Peyer's patch (tissue), 4 donors: ENCODE measurements around the gene STAMBP. TPM values are rescaled to one million over a fixed set of nuclear protein-coding genes. Genes with fewer than 3 reads are reported as not detected.

Source experiments
- DNase-seq, 3 donors: peaks; one replicate each; pipeline ENCODE4 v3.0.0-alpha.2; 2017 to 2019
- H3K27ac ChIP-seq, 4 donors: fragments of 200-600 bp; sonication (generic); one replicate each; pipeline ENCODE4 v1.5.1; 2016 to 2019
- H3K27me3 ChIP-seq, 2 donors: fragments of 200-600 bp; sonication (generic); one replicate each; pipeline ENCODE4 v1.5.1; 2019
- H3K36me3 ChIP-seq, 3 donors: fragments of 200-600 bp; sonication (generic); one replicate each; pipeline ENCODE4 v1.5.1; 2016 to 2019
- H3K4me1 ChIP-seq, 4 donors: fragments of 200-600 bp; sonication (generic); one replicate each; pipeline ENCODE4 v1.5.1; 2016 to 2019
- H3K4me3 ChIP-seq, 4 donors: fragments of 200-600 bp; sonication (generic); 1 replicate in 3 of 4; 2 replicates in 1 of 4; pipeline ENCODE4 v1.5.1; 2016 to 2019; ENCODE audit warnings: mild to moderate bottlenecking in 1 of 4
- H3K9me3 ChIP-seq, 4 donors: fragments of 200-600 bp; sonication (generic); one replicate each; pipeline ENCODE4 v1.5.1; 2016 to 2019; ENCODE audit warnings: mild to moderate bottlenecking in 1 of 4
- POLR2A ChIP-seq, 2 donors: fragments of 450-650 bp; IDR thresholded peaks; one replicate each; pipeline ENCODE4 v1.5.1; 2017; ENCODE audit warnings: antibody characterized with exemption in 2 of 2, mild to moderate bottlenecking in 2 of 2, moderate library complexity in 2 of 2
- total RNA-seq, 4 donors: library from RNA; depleted of rRNA; stranded (reverse); fragments of >200 nt; gene quantifications; one replicate each; pipeline ENCODE4 v1.1.0, GENCODE V29; 2016
- TF ChIP-seq, protein P1 (sequence below), 6 experiments: fragments of 450-650 bp in 4 of 6; fragments of 200-600 bp in 2 of 6; sonication (generic) in 1 of 6; IDR thresholded peaks; one replicate each; pipeline ENCODE4 v1.5.1; 2017 to 2019; ENCODE audit warnings: antibody characterized with exemption in 6 of 6, mild to moderate bottlenecking in 3 of 6, moderate library complexity in 1 of 6

Gene STAMBP
- total RNA-seq, 4 donors from 2014 or later, result 25.4 to 61.9 (median 44.3) TPM

DNA sequence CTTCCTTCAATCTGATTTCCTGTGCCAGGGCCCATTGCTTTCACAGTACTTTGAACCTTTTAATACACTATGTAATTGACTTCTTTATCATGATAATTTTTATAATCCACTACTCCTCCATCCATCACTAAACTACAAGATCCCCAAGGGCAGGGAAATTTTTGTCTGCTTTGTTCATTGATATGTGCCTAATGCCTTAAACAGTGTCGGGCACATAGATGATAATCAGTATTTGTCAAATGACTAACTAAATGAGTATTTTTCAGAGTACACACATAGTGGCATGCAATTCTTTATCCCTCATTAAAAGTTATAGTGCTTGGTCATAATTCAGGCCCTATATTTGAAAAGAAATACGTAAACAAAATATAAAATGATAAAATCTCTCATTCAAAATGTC is 5.3 kb upstream of the STAMBP start:
- DNase-seq, result no peak
- TF ChIP-seq POLR2A (IDR thresholded peaks at IDR 0.05), result no peak
- TF ChIP-seq, protein P1, sequence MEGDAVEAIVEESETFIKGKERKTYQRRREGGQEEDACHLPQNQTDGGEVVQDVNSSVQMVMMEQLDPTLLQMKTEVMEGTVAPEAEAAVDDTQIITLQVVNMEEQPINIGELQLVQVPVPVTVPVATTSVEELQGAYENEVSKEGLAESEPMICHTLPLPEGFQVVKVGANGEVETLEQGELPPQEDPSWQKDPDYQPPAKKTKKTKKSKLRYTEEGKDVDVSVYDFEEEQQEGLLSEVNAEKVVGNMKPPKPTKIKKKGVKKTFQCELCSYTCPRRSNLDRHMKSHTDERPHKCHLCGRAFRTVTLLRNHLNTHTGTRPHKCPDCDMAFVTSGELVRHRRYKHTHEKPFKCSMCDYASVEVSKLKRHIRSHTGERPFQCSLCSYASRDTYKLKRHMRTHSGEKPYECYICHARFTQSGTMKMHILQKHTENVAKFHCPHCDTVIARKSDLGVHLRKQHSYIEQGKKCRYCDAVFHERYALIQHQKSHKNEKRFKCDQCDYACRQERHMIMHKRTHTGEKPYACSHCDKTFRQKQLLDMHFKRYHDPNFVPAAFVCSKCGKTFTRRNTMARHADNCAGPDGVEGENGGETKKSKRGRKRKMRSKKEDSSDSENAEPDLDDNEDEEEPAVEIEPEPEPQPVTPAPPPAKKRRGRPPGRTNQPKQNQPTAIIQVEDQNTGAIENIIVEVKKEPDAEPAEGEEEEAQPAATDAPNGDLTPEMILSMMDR (IDR thresholded peaks at IDR 0.05), result no peak
- no peaks in the 10 kb centered on the region for H3K27me3 ChIP-seq
- no peaks in the 10 kb centered on the region for H3K36me3 ChIP-seq
- peaks cover 0 to 5% (median 2%) of the 10 kb centered on the region in 4 donors for H3K4me1 ChIP-seq
- H3K27ac ChIP-seq, result no peak overlapping the region
- no peak overlapping the region for H3K4me3 ChIP-seq
- H3K9me3 ChIP-seq, result no peaks in the 10 kb centered on the region

DNA sequence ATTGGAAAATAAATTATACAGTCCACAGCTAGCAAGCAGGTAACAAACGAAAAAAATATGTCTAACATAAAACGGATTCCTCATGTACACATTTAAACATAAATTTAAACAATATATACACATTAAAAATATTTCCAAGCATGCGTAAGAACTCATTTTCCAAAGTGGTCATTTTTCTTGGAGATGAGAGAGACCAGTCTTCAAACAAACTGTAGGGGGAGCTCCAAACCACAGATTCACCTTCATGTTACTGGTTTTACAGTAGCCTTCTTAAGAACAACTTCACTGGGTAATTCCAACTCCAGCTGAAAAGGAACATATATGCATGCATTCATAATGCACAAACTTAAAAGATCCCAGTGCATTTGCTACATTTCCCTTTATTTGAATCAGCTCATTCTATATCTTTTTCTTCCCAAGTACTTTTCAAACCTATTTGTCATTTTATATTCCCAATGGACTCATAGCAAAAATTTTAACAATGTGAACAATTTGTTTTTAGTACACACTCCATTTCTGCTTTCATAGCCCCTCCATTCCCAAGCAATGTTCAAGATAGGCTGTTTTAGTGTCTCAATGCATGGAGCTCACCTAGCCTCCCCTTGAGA is 4.7 kb upstream of the STAMBP start:
- DNase-seq, result peak in 1 of 3 donors; percentile 55
- H3K9me3 ChIP-seq, result no peaks in the 10 kb centered on the region
- H3K36me3 ChIP-seq, result no peaks in the 10 kb centered on the region
- no peaks in the 10 kb centered on the region for H3K27me3 ChIP-seq
- peaks cover 0 to 6% (median 2%) of the 10 kb centered on the region in 4 donors for H3K4me1 ChIP-seq
- no peak overlapping the region for H3K4me3 ChIP-seq
- no peak overlapping the region for H3K27ac ChIP-seq
- TF ChIP-seq, protein P1 (IDR thresholded peaks at IDR 0.05), result peak; percentile 63 to 93 (median 87)
- no peak for TF ChIP-seq POLR2A (IDR thresholded peaks at IDR 0.05)

DNA sequence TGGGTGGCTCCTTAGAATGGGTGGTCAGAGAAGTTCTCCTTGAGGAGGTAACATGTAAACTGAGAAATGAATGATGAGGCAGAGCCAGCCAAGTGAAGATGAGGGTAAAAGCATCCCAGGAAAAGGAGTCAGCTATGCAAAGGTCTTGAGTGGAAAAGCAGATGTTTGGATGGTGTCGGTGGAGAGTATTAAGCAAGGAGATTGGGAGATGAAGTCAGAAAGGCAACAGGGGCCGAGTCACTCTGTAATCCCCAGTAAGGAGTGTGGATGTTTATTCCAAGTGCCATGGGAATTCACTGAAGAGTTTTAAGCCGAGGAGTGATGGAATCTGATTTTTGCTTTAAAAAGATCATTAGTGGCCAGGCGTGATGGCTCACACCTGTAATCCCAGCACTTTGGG is 3.4 kb upstream of the STAMBP start:
- Histone ChIP-seq H3K27me3 (no peaks in the 10 kb centered on the region), H3K27ac (no peak overlapping the region), H3K4me3 (no peak overlapping the region), H3K36me3 (no peaks in the 10 kb centered on the region), H3K4me1 (peaks cover 0 to 13% (median 2%) of the 10 kb centered on the region in 4 donors), H3K9me3 (no peaks in the 10 kb centered on the region)
- no peak for DNase-seq
- TF ChIP-seq, protein P1 (IDR thresholded peaks at IDR 0.05), result no peak
- no peak for TF ChIP-seq POLR2A (IDR thresholded peaks at IDR 0.05)

DNA sequence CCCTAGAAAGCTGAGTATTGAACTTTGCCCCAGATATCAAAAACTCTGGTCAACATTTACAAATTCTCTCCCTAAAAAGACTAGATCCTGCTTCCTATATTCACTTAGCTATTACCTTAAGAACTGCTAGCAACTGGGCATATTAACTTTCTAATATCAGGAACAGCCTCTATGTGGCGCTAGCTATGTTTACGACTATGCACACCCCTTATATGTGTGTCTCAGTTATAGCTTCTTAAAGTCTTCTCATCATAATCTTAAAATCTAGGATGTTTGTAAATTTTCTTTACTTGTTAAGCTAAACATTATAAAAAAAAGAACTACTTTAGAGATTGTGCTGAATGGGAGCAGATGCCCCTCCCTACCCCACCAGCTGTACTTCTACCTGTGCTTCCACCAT is 1.7 kb upstream of the STAMBP start:
- Histone ChIP-seq H3K27me3 (no peaks in the 10 kb centered on the region), H3K27ac (no peak overlapping the region)
- DNase-seq, result no peak

DNA sequence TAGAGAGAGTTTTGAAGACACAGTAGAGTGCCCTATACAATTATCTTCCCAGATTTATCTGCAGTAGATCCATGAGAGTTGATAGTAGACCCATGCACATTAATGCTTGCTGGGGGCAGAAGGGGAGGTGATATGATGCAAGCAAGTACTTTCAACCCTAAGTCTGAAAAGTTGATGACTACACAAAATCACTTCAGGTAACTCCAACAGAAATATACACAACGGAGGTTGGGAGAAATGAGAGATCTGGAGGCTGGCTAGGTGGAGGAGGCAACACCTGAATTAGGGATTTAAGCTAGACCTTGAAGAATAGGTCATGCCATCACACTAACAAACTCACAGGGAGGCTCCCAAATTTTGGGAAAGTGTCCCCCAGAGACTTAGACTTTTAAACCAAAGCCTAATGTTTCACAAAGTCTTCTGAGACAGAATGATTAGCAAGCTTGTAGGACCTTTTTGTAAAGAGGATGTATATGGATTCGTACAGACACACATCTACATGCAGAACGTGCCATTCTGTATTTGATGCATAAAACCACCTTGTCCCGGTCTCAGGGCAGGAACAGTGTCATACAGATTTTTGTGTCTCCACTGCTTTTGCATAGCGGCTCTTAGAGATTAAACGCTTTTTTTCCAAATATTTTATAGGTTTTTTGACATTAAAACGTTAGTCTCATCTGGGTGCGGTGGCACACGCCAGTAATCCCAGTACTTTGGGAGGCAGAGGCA is 937 bp upstream of the STAMBP start:
- H3K27ac ChIP-seq, result peak overlapping the region in 3 of 4 donors; percentile 93 to 96 (median 93)
- H3K4me1 ChIP-seq, result peaks cover 0 to 13% (median 2%) of the 10 kb centered on the region in 4 donors
- H3K9me3 ChIP-seq, result no peaks in the 10 kb centered on the region
- no peak for DNase-seq
- no peak for TF ChIP-seq POLR2A (IDR thresholded peaks at IDR 0.05)
- TF ChIP-seq, protein P1 (IDR thresholded peaks at IDR 0.05), result no peak
- H3K36me3 ChIP-seq, result peaks cover 0 to 11% (median 0%) of the 10 kb centered on the region in 3 donors
- H3K27me3 ChIP-seq, result no peaks in the 10 kb centered on the region
- H3K4me3 ChIP-seq, result peak overlapping the region in 1 of 4 donors; percentile 68

More for the DNA sequence above, 1.7 kb upstream of the STAMBP start:
- no peak overlapping the region for H3K4me3 ChIP-seq
- no peaks in the 10 kb centered on the region for H3K9me3 ChIP-seq
- TF ChIP-seq, protein P1 (IDR thresholded peaks at IDR 0.05), result peak in 4 of 6 experiments; percentile 15 to 61 (median 58)
- TF ChIP-seq POLR2A (IDR thresholded peaks at IDR 0.05), result no peak
- peaks cover 0 to 6% (median 0%) of the 10 kb centered on the region in 3 donors for H3K36me3 ChIP-seq
- H3K4me1 ChIP-seq, result peaks cover 0 to 13% (median 2%) of the 10 kb centered on the region in 4 donors
